GM18520 (cell line): ENCODE data around the gene MAPK6.
"Not testable (repeated sequence)": the region's sequence is repeated elsewhere in the genome, so short reads cannot be mapped to it uniquely, and the experiment has no call there.

Experiments
- ATAC-seq: cut with Tn5 transposase; IDR thresholded peaks from one replicate; pipeline ENCODE4 v1.9.1; 2021; ENCODE audit not compliant: unreplicated experiment

MAPK6 gene

GRCh38 chr15:52078876-52079700 is 60.1 kb downstream of the MAPK6 start:
- no peak for ATAC-seq

- ATAC-seq: no peak
Measured at GRCh38 chr15:52080031-52080430, 61.0 kb downstream of the MAPK6 start.

GRCh38 chr15:52080706-52081392 is 61.8 kb downstream of the MAPK6 start:
- no peak for ATAC-seq

GRCh38 chr15:52082197-52083036 is 63.4 kb downstream of the MAPK6 start:
- ATAC-seq: peak; percentile 58

- ATAC-seq: not testable (repeated sequence)
Measured at GRCh38 chr15:52083037-52083359, 64.0 kb downstream of the MAPK6 start.

- ATAC-seq: no peak
Measured at GRCh38 chr15:52083603-52084002, 64.6 kb downstream of the MAPK6 start.

- ATAC-seq: no peak
Measured at GRCh38 chr15:52085299-52085698, 66.3 kb downstream of the MAPK6 start.

GRCh38 chr15:52086011-52086786 is 67.2 kb downstream of the MAPK6 start:
- no peak for ATAC-seq

GRCh38 chr15:52090193-52090592 is 71.2 kb downstream of the MAPK6 start:
- ATAC-seq: no peak

GRCh38 chr15:52093167-52093538 is 74.1 kb downstream of the MAPK6 start:
- no peak for ATAC-seq

GRCh38 chr15:52093539-52094510 is 74.8 kb downstream of the MAPK6 start:
- no peak for ATAC-seq

- ATAC-seq: no peak
Measured at GRCh38 chr15:52094811-52095584, 76.0 kb downstream of the MAPK6 start.

GRCh38 chr15:52095597-52096262 is 76.7 kb downstream of the MAPK6 start:
- no peak for ATAC-seq

GRCh38 chr15:52096536-52096935 is 77.5 kb downstream of the MAPK6 start:
- not testable (repeated sequence) for ATAC-seq

GRCh38 chr15:52097180-52097579 is 78.2 kb downstream of the MAPK6 start:
- ATAC-seq: no peak

GRCh38 chr15:52098323-52098722 is 79.3 kb downstream of the MAPK6 start:
- no peak for ATAC-seq

- ATAC-seq: no peak
Measured at GRCh38 chr15:52099651-52100272, 80.7 kb downstream of the MAPK6 start.
